GM23248 (cell line): ENCODE results near the gene PAXX. TPM values are rescaled to one million over a fixed set of nuclear protein-coding genes. Genes with fewer than 3 reads are reported as not detected.

Experiments
- DNase-seq: peaks from one replicate; pipeline ENCODE4 v3.0.0-alpha.2; 2015
- H2AFZ ChIP-seq: fragments of 200-600 bp; sonication (generic); 2 replicates; pipeline ENCODE4 v1.6.1; 2016; ENCODE audit warnings: antibody characterized with exemption
- H3F3A ChIP-seq: fragments of 200-600 bp; sonication (generic); 2 replicates; pipeline ENCODE4 v1.6.1; 2016; ENCODE audit warnings: mild to moderate bottlenecking, antibody characterized with exemption, mixed run types; ENCODE audit not compliant: insufficient read depth
- H3K27ac ChIP-seq: fragments of 200-600 bp; sonication (generic); 2 replicates; pipeline ENCODE4 v1.5.1; 2016; ENCODE audit warnings: mild to moderate bottlenecking
- H3K27me3 ChIP-seq: fragments of 200-600 bp; sonication (generic); replicated peaks from 2 replicates; pipeline ENCODE4 v1.6.1; 2016; ENCODE audit warnings: mild to moderate bottlenecking; ENCODE audit not compliant: insufficient read depth
- H3K36me3 ChIP-seq: fragments of 200-600 bp; sonication (generic); 2 replicates; pipeline ENCODE4 v1.6.1; 2016; ENCODE audit warnings: low read depth, mild to moderate bottlenecking
- H3K4me1 ChIP-seq: fragments of 200-600 bp; sonication (generic); 2 replicates; pipeline ENCODE4 v1.6.1; 2016; ENCODE audit warnings: mild to moderate bottlenecking; ENCODE audit not compliant: insufficient read depth
- H3K4me2 ChIP-seq: fragments of 200-600 bp; sonication (generic); one replicate; pipeline ENCODE4 v1.6.1; 2016; ENCODE audit warnings: mild to moderate bottlenecking; ENCODE audit not compliant: unreplicated experiment
- H3K4me3 ChIP-seq: fragments of 200-600 bp; sonication (generic); 2 replicates; pipeline ENCODE4 v1.5.1; 2016; ENCODE audit warnings: mild to moderate bottlenecking
- H3K79me2 ChIP-seq: fragments of 200-600 bp; sonication (generic); 2 replicates; pipeline ENCODE4 v1.6.1; 2016; ENCODE audit warnings: mild to moderate bottlenecking; ENCODE audit not compliant: insufficient read depth
- H3K9ac ChIP-seq: fragments of 200-600 bp; sonication (generic); 2 replicates; pipeline ENCODE4 v1.6.1; 2016; ENCODE audit warnings: mild to moderate bottlenecking
- H3K9me2 ChIP-seq: fragments of 200-600 bp; sonication (generic); 2 replicates; pipeline ENCODE4 v1.6.1; 2016; ENCODE audit warnings: mixed run types, mild to moderate bottlenecking, moderate library complexity; ENCODE audit not compliant: insufficient read depth
- H3K9me3 ChIP-seq: fragments of 200-600 bp; sonication (generic); one replicate; pipeline ENCODE4 v1.6.1; 2017; ENCODE audit warnings: low read depth
- H4K20me1 ChIP-seq: fragments of 200-600 bp; sonication (generic); 2 replicates; pipeline ENCODE4 v1.6.0; 2016; ENCODE audit not compliant: insufficient read depth
- EZH2 ChIP-seq: fragments of 200-600 bp; sonication (generic); IDR thresholded peaks from 2 replicates; pipeline ENCODE4 v1.6.1; 2018; ENCODE audit warnings: antibody characterized with exemption, mild to moderate bottlenecking; ENCODE audit not compliant: insufficient read depth, poor library complexity, severe bottlenecking
- EZH2phosphoT487 ChIP-seq: fragments of 200-600 bp; sonication (generic); IDR thresholded peaks from 2 replicates; pipeline ENCODE4 v1.6.1; 2018; ENCODE audit warnings: antibody characterized with exemption, moderate library complexity, mild to moderate bottlenecking, low read depth; ENCODE audit not compliant: insufficient read depth
- whole genome bisulfite sequencing, 2 experiments: methylation state at CpG; one replicate each; pipeline ENCODE4 v1.1.6; 2015 to 2017; ENCODE audit warnings: low lambda C conversion rate in 2 of 2, low coverage in 1 of 2; ENCODE audit errors: missing lambda C conversion rate in 2 of 2; 5-methylcytosine and 5-hydroxymethylcytosine counted together
- in situ Hi-C: fragments of 300-500 bp; cut with MboI; formaldehyde crosslinking; loops from 2 replicates; pipeline ENCODE4 v1.15.0; 2020
- polyA plus RNA-seq: library from polyadenylated mRNA; unstranded; fragments of >200 nt; fragmentation: Nextera tagmentation; extraction: Ambion mirVana; gene quantifications from 2 replicates; pipeline ENCODE4 v1.2.1, GENCODE V29; 2016
- total RNA-seq: library from RNA; depleted of rRNA; stranded (reverse); fragments of >200 nt; shearing (Covaris generic); gene quantifications from 2 replicates; pipeline ENCODE4 v1.2.3, GENCODE V29; 2014

The PAXX gene
- total and polyA plus RNA-seq, 2 experiments from 2014 or later: 52.2 to 54.5 TPM

- H3K36me3 ChIP-seq: no peaks in the 10 kb centered on the region
- H3F3A ChIP-seq: no peaks in the 10 kb centered on the region
- no peaks in the 10 kb centered on the region for H3K9me2 ChIP-seq
- in situ Hi-C loops: no loop called here
- no peak overlapping the region for H2AFZ ChIP-seq
- DNase-seq: no peak
- no peaks in the 10 kb centered on the region for H4K20me1 ChIP-seq
- H3K9me3 ChIP-seq: no peaks in the 10 kb centered on the region
- H3K4me1 ChIP-seq: no peaks in the 10 kb centered on the region
- H3K9ac ChIP-seq: no peak overlapping the region
- TF ChIP-seq EZH2phosphoT487 (no peak), EZH2 (no peak)
- no peak overlapping the region for H3K4me2 ChIP-seq
- WGBS, 2 experiments: 96% methylated on average over 23 to 28 of the region's 28 CpGs
- H3K27ac ChIP-seq: no peak overlapping the region
- no peaks in the 10 kb centered on the region for H3K27me3 ChIP-seq
- no peaks in the 10 kb centered on the region for H3K79me2 ChIP-seq
- H3K4me3 ChIP-seq: no peak overlapping the region
These were observed 24.8 kb downstream of the PAXX start for GRCh38 chr9:137017071-137017470.

GRCh38 chr9:137017791-137018497 lies 25.7 kb downstream of the PAXX start:
- 89 to 95% methylated on average over 29 to 45 of the region's 45 CpGs for WGBS, 2 experiments
- Histone ChIP-seq H3K79me2 (no peaks in the 10 kb centered on the region), H3K9ac (no peak overlapping the region), H3K4me1 (no peaks in the 10 kb centered on the region), H3K36me3 (no peaks in the 10 kb centered on the region), H2AFZ (no peak overlapping the region), H3K4me3 (no peak overlapping the region), H3K27ac (no peak overlapping the region), H3K9me2 (no peaks in the 10 kb centered on the region), H3K27me3 (no peaks in the 10 kb centered on the region), H3K4me2 (no peak overlapping the region), H3F3A (no peaks in the 10 kb centered on the region), H3K9me3 (no peaks in the 10 kb centered on the region), H4K20me1 (no peaks in the 10 kb centered on the region)
- TF ChIP-seq EZH2: no peak
- no peak for TF ChIP-seq EZH2phosphoT487
- in situ Hi-C loops: no loop called here
- no peak for DNase-seq

GRCh38 chr9:137018761-137019559 lies 26.7 kb downstream of the PAXX start:
- no peaks in the 10 kb centered on the region for H4K20me1 ChIP-seq
- no peak overlapping the region for H3K27ac ChIP-seq
- no peak overlapping the region for H2AFZ ChIP-seq
- H3F3A ChIP-seq: no peaks in the 10 kb centered on the region
- H3K4me3 ChIP-seq: no peak overlapping the region
- no peak for TF ChIP-seq EZH2
- TF ChIP-seq EZH2phosphoT487: no peak
- H3K27me3 ChIP-seq: no peaks in the 10 kb centered on the region
- no peaks in the 10 kb centered on the region for H3K36me3 ChIP-seq
- H3K9ac ChIP-seq: no peak overlapping the region
- DNase-seq: no peak
- no peaks in the 10 kb centered on the region for H3K9me2 ChIP-seq
- H3K4me2 ChIP-seq: no peak overlapping the region
- WGBS, 2 experiments: 88 to 95% methylated on average over 32 to 34 of the region's 36 CpGs
- H3K4me1 ChIP-seq: no peaks in the 10 kb centered on the region
- H3K9me3 ChIP-seq: no peaks in the 10 kb centered on the region
- no peaks in the 10 kb centered on the region for H3K79me2 ChIP-seq
- in situ Hi-C loops: no loop called here

DNA sequence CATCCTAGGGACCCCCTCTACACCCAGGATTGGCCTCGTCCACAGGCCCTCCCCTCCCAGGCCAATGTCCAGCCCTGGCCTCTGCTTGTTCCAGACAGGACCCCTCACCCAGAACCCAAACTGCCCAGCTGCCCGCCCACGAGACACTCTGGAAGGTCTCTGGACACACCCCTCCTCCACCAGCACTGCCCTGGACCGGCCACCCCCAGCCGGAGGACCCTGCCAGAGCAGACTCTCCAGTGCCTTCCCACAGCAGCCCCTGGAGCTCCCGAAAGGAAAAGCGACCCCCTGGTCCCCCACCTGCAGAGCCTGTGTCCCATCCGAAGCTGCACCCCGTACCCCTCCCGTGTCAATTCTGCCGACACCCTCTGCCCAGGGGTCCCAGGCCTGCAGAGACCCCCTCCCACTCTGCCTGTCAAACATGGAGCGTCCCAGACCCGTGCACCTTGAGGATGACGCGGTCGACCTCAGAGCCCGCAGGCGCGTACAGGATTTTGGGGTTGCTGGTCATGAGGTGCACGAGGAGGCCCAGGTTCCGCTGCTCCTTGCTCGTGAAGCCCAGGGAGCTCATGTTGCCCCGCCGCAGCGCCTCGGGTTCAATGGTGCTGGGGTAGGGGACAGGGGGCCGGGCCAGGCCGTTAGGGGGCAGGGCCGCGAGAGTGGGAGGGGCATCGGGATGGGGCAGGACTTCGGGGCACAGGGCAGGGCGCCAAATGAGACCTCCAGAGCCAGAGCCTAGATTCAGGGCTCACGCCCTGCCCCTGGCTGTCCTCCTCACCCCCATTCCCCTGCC lies 27.9 kb downstream of the PAXX start:
- no peaks in the 10 kb centered on the region for H4K20me1 ChIP-seq
- no peak overlapping the region for H2AFZ ChIP-seq
- H3K27ac ChIP-seq: no peak overlapping the region
- in situ Hi-C loops: no loop called here
- no peak overlapping the region for H3K4me3 ChIP-seq
- WGBS, 2 experiments: 89 to 96% methylated on average over 17 to 34 of the region's 34 CpGs
- DNase-seq: no peak
- no peaks in the 10 kb centered on the region for H3F3A ChIP-seq
- H3K4me1 ChIP-seq: no peaks in the 10 kb centered on the region
- no peaks in the 10 kb centered on the region for H3K79me2 ChIP-seq
- no peak overlapping the region for H3K4me2 ChIP-seq
- H3K9me3 ChIP-seq: no peaks in the 10 kb centered on the region
- TF ChIP-seq EZH2 (no peak), EZH2phosphoT487 (no peak)
- no peaks in the 10 kb centered on the region for H3K9me2 ChIP-seq
- H3K36me3 ChIP-seq: no peaks in the 10 kb centered on the region
- H3K9ac ChIP-seq: no peak overlapping the region
- H3K27me3 ChIP-seq: no peaks in the 10 kb centered on the region
